K562 treated with DMSO at 1 percent for 24 hours (cell line): ENCODE data around the gene PDS5A. TPM values are rescaled to one million over a fixed set of nuclear protein-coding genes. Genes with fewer than 3 reads are reported as not detected.

Experiments
- total RNA-seq: library from RNA; unstranded; fragments of 300-600 nt; gene quantifications from 2 replicates; pipeline ENCODE4 v1.2.3, GENCODE V29; 2022; ENCODE audit warnings: low read depth; ENCODE audit not compliant: insufficient read depth

The PDS5A gene
- 31.4 and 36.7 TPM in 2 replicates for total RNA-seq

GRCh38 chr4:39977489-39978377, at the start of gene PDS5A:
TSS of gene PDS5A (minus strand) at chr4:39977911. CDS start at chr4:39976577, 1,334 bp downstream.

Other genes starting within 250 kb of the PDS5A start
- gene N4BP2, start 78.9 kb upstream of the PDS5A start, total RNA-seq: 1.9 and 3.4 TPM in 2 replicates
- gene RHOH, start 219.1 kb upstream of the PDS5A start, total RNA-seq: 20.5 and 29.8 TPM in 2 replicates